WTC11 (cell line): ENCODE measurements around the gene RAB18. TPM values are rescaled to one million over a fixed set of nuclear protein-coding genes. Genes with fewer than 3 reads are reported as not detected.
A peak's percentile ranks its signal among the peaks of the same experiment; 100 is the strongest.

Experiments used
- ATAC-seq: fragments of 200-7000 bp; cut with Tn5 transposase; 2 replicates; pipeline ENCODE4 v1.10.0; 2021; ENCODE audit warnings: mild to moderate bottlenecking, moderate library complexity
- CTCF ChIA-PET: fragments of 300-600 bp; sonication (Branson Sonifier 250); formaldehyde crosslinking; loops from one replicate; lab custom pipeline; 2021; ENCODE audit warnings: antibody characterized with exemption; lab: Charles Lee
- POLR2A ChIA-PET: fragments of 350-600 bp; sonication (Branson Sonifier 250); formaldehyde crosslinking; loops from one replicate; lab custom pipeline; 2021; ENCODE audit warnings: antibody characterized with exemption; lab: Charles Lee
- DNase-seq: peaks from one replicate; pipeline ENCODE4 v3.0.0; 2021; ENCODE audit warnings: low spot score
- H3K27ac Mint-ChIP-seq: 2 replicates; pipeline ENCODE4 v1.8.0; 2021; ENCODE audit warnings: mixed read lengths
- H3K27me3 Mint-ChIP-seq: 2 replicates; pipeline ENCODE4 v1.8.0; 2021; ENCODE audit warnings: low read depth, mild to moderate bottlenecking, moderate library complexity, mixed read lengths
- H3K36me3 Mint-ChIP-seq: 2 replicates; pipeline ENCODE4 v1.8.0; 2021; ENCODE audit warnings: mixed read lengths
- H3K4me1 Mint-ChIP-seq: 2 replicates; pipeline ENCODE4 v1.8.0; 2022; ENCODE audit warnings: mixed read lengths
- H3K4me3 Mint-ChIP-seq: 2 replicates; pipeline ENCODE4 v1.8.0; 2021; ENCODE audit warnings: mild to moderate bottlenecking, moderate library complexity, mixed read lengths
- H3K9me3 Mint-ChIP-seq: 2 replicates; pipeline ENCODE4 v1.8.0; 2021; ENCODE audit warnings: mixed read lengths
- CBFB ChIP-seq: sonication (generic); formaldehyde crosslinking; IDR thresholded peaks from 2 replicates; pipeline ENCODE4 v1.8.1; 2022; ENCODE audit warnings: mild to moderate bottlenecking, low read depth, missing genetic modification reagents
- E2F5 ChIP-seq: sonication (generic); formaldehyde crosslinking; IDR thresholded peaks from 2 replicates; pipeline ENCODE4 v1.8.1; 2022; ENCODE audit warnings: mild to moderate bottlenecking, moderate library complexity, missing genetic modification reagents
- ELF4 ChIP-seq: sonication (generic); formaldehyde crosslinking; IDR thresholded peaks from 2 replicates; pipeline ENCODE4 v1.8.1; 2022; ENCODE audit warnings: low read depth, mild to moderate bottlenecking, moderate library complexity, missing genetic modification reagents
- ESRRA ChIP-seq: sonication (generic); formaldehyde crosslinking; IDR thresholded peaks from 2 replicates; pipeline ENCODE4 v1.8.1; 2022; ENCODE audit warnings: mild to moderate bottlenecking, missing genetic modification reagents, borderline replicate concordance
- FOXK1 ChIP-seq: sonication (generic); formaldehyde crosslinking; IDR thresholded peaks from 2 replicates; pipeline ENCODE4 v1.8.0; 2022; ENCODE audit warnings: mild to moderate bottlenecking, moderate library complexity, missing genetic modification reagents
- FOXP1 ChIP-seq: sonication (generic); formaldehyde crosslinking; IDR thresholded peaks from 2 replicates; pipeline ENCODE4 v1.8.0; 2022; ENCODE audit warnings: missing genetic modification reagents, mild to moderate bottlenecking, moderate library complexity, borderline replicate concordance
- GRHL2 ChIP-seq: fragments of 250-450 bp; sonication (Bioruptor Pico); IDR thresholded peaks from 2 replicates; pipeline ENCODE4 v1.8.0; 2022; ENCODE audit warnings: mild to moderate bottlenecking, moderate library complexity; ENCODE audit not compliant: insufficient replicate concordance, severe bottlenecking
- GTF2I ChIP-seq: fragments of 250-450 bp; sonication (Bioruptor Pico); conservative IDR thresholded peaks from 2 replicates; pipeline ENCODE4 v1.4.0; 2021; ENCODE audit warnings: mild to moderate bottlenecking
- JAZF1 ChIP-seq: fragments of 250-450 bp; sonication (Bioruptor Pico); IDR thresholded peaks from 2 replicates; pipeline ENCODE4 v1.9.0; 2021; ENCODE audit warnings: moderate library complexity, mild to moderate bottlenecking, inconsistent platforms
- JUN ChIP-seq: sonication (generic); formaldehyde crosslinking; IDR thresholded peaks from 2 replicates; pipeline ENCODE4 v1.8.0; 2023; ENCODE audit warnings: mild to moderate bottlenecking, missing genetic modification reagents
- NFYB ChIP-seq: sonication (generic); formaldehyde crosslinking; conservative IDR thresholded peaks from 2 replicates; pipeline ENCODE4 v1.8.0; 2022; ENCODE audit warnings: low read depth, missing genetic modification reagents
- SMAD3 ChIP-seq: sonication (generic); formaldehyde crosslinking; IDR thresholded peaks from 2 replicates; pipeline ENCODE4 v1.8.0; 2022; ENCODE audit warnings: missing genetic modification reagents, mild to moderate bottlenecking, borderline replicate concordance
- SMAD4 ChIP-seq: sonication (generic); formaldehyde crosslinking; IDR thresholded peaks from 2 replicates; pipeline ENCODE4 v1.8.0; 2022; ENCODE audit warnings: mild to moderate bottlenecking, missing genetic modification reagents
- SP1 ChIP-seq: sonication (generic); formaldehyde crosslinking; conservative IDR thresholded peaks from 2 replicates; pipeline ENCODE4 v1.8.1; 2022; ENCODE audit warnings: missing genetic modification reagents
- TP53 ChIP-seq: sonication (generic); formaldehyde crosslinking; IDR thresholded peaks from 2 replicates; pipeline ENCODE4 v1.8.1; 2023; ENCODE audit warnings: mild to moderate bottlenecking, missing genetic modification reagents
- USF2 ChIP-seq: sonication (generic); formaldehyde crosslinking; IDR thresholded peaks from 2 replicates; pipeline ENCODE4 v1.8.1; 2023; ENCODE audit warnings: mild to moderate bottlenecking, missing genetic modification reagents, moderate library complexity
- ZNF121 ChIP-seq: sonication (generic); formaldehyde crosslinking; IDR thresholded peaks from 2 replicates; pipeline ENCODE4 v1.8.0; 2023; ENCODE audit warnings: missing genetic modification reagents
- ZNF219 ChIP-seq: sonication (generic); formaldehyde crosslinking; IDR thresholded peaks from 2 replicates; pipeline ENCODE4 v1.8.0; 2023; ENCODE audit warnings: missing genetic modification reagents, mild to moderate bottlenecking, borderline replicate concordance
- total RNA-seq: library from RNA; stranded (reverse); gene quantifications from 3 replicates; pipeline ENCODE4 v1.2.3, GENCODE V29; 2021
- TF ChIP-seq, protein P1 (sequence below): sonication (generic); formaldehyde crosslinking; IDR thresholded peaks from 2 replicates; pipeline ENCODE4 v1.8.1; 2022; ENCODE audit warnings: low read depth, mild to moderate bottlenecking, moderate library complexity, missing genetic modification reagents, borderline replicate concordance
- TF ChIP-seq, protein P2 (sequence below): fragments of 250-450 bp; sonication (Bioruptor Pico); IDR thresholded peaks from 2 replicates; pipeline ENCODE4 v1.9.0; 2021; ENCODE audit warnings: mild to moderate bottlenecking, borderline replicate concordance
- TF ChIP-seq, protein P3 (sequence below): fragments of 200-600 bp; IDR thresholded peaks from 2 replicates; pipeline ENCODE4 v1.8.0; 2022; ENCODE audit warnings: antibody characterized with exemption
- TF ChIP-seq, protein P4 (sequence below): fragments of 250-450 bp; sonication (Bioruptor Pico); IDR thresholded peaks from 2 replicates; pipeline ENCODE4 v1.8.0; 2021; ENCODE audit warnings: mild to moderate bottlenecking

RAB18 gene
- total RNA-seq, 1 experiment from 2014 or later = 71.4 TPM

GRCh38 chr10:27513451-27514191 lies 9.5 kb downstream of the RAB18 start:
- H3K36me3 Mint-ChIP-seq = peaks cover 33% of the 10 kb centered on the region
- H3K27me3 Mint-ChIP-seq = no peaks in the 10 kb centered on the region
- H3K4me1 Mint-ChIP-seq = no peaks in the 10 kb centered on the region
- ATAC-seq = no peak
- CTCF ChIA-PET = no interaction called here
- no peak for DNase-seq
- no peaks in the 10 kb centered on the region for H3K9me3 Mint-ChIP-seq
- POLR2A ChIA-PET = interaction anchor here (0.6 kb wide), 1 partner anchor 15 kb away, joined by 3 read pairs; no protein-coding TSS in a partner anchor
- no peak overlapping the region for H3K4me3 Mint-ChIP-seq
- TF ChIP-seq E2F5 = no peak
- no peak for TF ChIP-seq TP53
- no peak for TF ChIP-seq JUN (CRISPR knock-in tag)
- TF ChIP-seq, protein P1, sequence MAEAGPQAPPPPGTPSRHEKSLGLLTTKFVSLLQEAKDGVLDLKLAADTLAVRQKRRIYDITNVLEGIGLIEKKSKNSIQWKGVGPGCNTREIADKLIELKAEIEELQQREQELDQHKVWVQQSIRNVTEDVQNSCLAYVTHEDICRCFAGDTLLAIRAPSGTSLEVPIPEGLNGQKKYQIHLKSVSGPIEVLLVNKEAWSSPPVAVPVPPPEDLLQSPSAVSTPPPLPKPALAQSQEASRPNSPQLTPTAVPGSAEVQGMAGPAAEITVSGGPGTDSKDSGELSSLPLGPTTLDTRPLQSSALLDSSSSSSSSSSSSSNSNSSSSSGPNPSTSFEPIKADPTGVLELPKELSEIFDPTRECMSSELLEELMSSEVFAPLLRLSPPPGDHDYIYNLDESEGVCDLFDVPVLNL (CRISPR knock-in tag) = no peak
- no peak for TF ChIP-seq ESRRA
- TF ChIP-seq NFYB (CRISPR knock-in tag) = no peak
- H3K27ac Mint-ChIP-seq = peak overlapping the region; percentile 52; the same call in 1 of the 2 replicates

DNA sequence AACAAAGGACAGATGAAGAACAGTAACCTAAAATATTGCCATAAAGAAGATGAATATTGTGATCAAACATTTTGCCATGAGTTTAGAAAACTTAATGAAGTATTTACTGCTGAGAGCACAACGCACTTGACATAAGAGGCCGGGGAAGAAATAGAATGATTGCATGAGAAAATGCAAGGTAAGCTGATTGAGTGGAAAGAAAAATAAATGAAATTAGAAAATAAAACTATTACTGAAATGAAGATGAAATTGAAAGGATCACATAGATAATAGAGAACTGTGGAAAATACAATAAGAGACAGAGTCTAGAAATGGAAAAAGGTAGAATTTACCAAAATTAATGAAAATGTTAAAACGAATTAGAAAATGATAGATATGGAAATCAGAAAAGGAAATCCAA lies 10.1 kb downstream of the RAB18 start:
- peaks cover 33% of the 10 kb centered on the region for H3K36me3 Mint-ChIP-seq
- TF ChIP-seq ZNF121 (CRISPR knock-in tag) (no peak), SMAD4 (CRISPR knock-in tag) (no peak), USF2 (no peak), CBFB (no peak), JAZF1 (CRISPR knock-in tag) (no peak)
- TF ChIP-seq, protein P2, sequence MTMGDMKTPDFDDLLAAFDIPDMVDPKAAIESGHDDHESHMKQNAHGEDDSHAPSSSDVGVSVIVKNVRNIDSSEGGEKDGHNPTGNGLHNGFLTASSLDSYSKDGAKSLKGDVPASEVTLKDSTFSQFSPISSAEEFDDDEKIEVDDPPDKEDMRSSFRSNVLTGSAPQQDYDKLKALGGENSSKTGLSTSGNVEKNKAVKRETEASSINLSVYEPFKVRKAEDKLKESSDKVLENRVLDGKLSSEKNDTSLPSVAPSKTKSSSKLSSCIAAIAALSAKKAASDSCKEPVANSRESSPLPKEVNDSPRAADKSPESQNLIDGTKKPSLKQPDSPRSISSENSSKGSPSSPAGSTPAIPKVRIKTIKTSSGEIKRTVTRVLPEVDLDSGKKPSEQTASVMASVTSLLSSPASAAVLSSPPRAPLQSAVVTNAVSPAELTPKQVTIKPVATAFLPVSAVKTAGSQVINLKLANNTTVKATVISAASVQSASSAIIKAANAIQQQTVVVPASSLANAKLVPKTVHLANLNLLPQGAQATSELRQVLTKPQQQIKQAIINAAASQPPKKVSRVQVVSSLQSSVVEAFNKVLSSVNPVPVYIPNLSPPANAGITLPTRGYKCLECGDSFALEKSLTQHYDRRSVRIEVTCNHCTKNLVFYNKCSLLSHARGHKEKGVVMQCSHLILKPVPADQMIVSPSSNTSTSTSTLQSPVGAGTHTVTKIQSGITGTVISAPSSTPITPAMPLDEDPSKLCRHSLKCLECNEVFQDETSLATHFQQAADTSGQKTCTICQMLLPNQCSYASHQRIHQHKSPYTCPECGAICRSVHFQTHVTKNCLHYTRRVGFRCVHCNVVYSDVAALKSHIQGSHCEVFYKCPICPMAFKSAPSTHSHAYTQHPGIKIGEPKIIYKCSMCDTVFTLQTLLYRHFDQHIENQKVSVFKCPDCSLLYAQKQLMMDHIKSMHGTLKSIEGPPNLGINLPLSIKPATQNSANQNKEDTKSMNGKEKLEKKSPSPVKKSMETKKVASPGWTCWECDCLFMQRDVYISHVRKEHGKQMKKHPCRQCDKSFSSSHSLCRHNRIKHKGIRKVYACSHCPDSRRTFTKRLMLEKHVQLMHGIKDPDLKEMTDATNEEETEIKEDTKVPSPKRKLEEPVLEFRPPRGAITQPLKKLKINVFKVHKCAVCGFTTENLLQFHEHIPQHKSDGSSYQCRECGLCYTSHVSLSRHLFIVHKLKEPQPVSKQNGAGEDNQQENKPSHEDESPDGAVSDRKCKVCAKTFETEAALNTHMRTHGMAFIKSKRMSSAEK (CRISPR knock-in tag) = no peak
- TF ChIP-seq, all 79 proteins: peak for 0
- H3K9me3 Mint-ChIP-seq = no peaks in the 10 kb centered on the region
- no peak for ATAC-seq
- no peak for DNase-seq
- H3K4me1 Mint-ChIP-seq = no peaks in the 10 kb centered on the region
- CTCF ChIA-PET = no interaction called here
- no peaks in the 10 kb centered on the region for H3K27me3 Mint-ChIP-seq
- no peak overlapping the region for H3K4me3 Mint-ChIP-seq
- POLR2A ChIA-PET = no interaction called here
- H3K27ac Mint-ChIP-seq = no peak overlapping the region

GRCh38 chr10:27518261-27518660 lies 14.2 kb downstream of the RAB18 start:
- H3K4me1 Mint-ChIP-seq = no peaks in the 10 kb centered on the region
- H3K9me3 Mint-ChIP-seq = no peaks in the 10 kb centered on the region
- no peak overlapping the region for H3K27ac Mint-ChIP-seq
- CTCF ChIA-PET = no interaction called here
- H3K27me3 Mint-ChIP-seq = no peaks in the 10 kb centered on the region
- no peak overlapping the region for H3K4me3 Mint-ChIP-seq
- H3K36me3 Mint-ChIP-seq = peaks cover 9% of the 10 kb centered on the region
- ATAC-seq (no peak), DNase-seq (no peak)
- POLR2A ChIA-PET = no interaction called here
- TF ChIP-seq FOXP1 (CRISPR knock-in tag) (no peak), FOXK1 (no peak), GTF2I (CRISPR knock-in tag) (no peak), ELF4 (CRISPR knock-in tag) (no peak), SP1 (no peak), GRHL2 (no peak), ZNF219 (CRISPR knock-in tag) (no peak), SMAD4 (CRISPR knock-in tag) (no peak), TP53 (no peak), SMAD3 (CRISPR knock-in tag) (no peak)
- TF ChIP-seq, protein P3, sequence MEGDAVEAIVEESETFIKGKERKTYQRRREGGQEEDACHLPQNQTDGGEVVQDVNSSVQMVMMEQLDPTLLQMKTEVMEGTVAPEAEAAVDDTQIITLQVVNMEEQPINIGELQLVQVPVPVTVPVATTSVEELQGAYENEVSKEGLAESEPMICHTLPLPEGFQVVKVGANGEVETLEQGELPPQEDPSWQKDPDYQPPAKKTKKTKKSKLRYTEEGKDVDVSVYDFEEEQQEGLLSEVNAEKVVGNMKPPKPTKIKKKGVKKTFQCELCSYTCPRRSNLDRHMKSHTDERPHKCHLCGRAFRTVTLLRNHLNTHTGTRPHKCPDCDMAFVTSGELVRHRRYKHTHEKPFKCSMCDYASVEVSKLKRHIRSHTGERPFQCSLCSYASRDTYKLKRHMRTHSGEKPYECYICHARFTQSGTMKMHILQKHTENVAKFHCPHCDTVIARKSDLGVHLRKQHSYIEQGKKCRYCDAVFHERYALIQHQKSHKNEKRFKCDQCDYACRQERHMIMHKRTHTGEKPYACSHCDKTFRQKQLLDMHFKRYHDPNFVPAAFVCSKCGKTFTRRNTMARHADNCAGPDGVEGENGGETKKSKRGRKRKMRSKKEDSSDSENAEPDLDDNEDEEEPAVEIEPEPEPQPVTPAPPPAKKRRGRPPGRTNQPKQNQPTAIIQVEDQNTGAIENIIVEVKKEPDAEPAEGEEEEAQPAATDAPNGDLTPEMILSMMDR = no peak
- TF ChIP-seq, protein P4, sequence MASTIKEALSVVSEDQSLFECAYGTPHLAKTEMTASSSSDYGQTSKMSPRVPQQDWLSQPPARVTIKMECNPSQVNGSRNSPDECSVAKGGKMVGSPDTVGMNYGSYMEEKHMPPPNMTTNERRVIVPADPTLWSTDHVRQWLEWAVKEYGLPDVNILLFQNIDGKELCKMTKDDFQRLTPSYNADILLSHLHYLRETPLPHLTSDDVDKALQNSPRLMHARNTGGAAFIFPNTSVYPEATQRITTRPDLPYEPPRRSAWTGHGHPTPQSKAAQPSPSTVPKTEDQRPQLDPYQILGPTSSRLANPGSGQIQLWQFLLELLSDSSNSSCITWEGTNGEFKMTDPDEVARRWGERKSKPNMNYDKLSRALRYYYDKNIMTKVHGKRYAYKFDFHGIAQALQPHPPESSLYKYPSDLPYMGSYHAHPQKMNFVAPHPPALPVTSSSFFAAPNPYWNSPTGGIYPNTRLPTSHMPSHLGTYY (CRISPR knock-in tag) = no peak
